ENCODE data around the gene DUSP9.

DNA sequence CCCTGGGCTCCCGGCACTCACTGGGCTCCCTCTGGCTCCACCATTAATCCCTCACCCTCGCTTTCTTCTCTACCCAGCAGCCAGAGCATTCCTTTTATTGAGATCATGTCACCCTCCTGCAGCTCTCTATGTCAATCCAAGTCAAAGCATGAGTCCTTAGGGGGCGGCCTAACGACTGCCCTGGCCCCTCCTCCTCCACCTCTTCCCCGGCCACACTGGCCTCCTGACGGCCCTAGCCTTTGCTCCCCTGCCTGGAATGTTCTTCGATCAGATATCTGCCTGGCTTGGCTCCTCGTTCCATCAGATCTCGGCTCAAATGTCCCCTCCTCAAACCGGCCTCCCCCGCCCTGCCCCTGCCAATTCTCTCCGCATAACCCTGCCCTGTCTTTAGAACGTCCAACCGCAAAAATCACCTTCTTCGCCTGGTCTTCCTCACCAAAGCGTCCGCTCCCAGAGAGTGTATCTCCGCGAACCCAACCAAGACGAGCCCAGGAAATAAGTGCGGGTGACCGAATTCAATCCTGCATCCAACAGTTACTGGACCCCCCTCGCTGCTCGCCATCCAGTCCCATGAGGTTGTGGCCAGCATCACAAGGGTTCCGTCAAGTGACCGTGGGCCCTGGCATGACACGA lies 27.3 kb downstream of the DUSP9 start:
- TF ChIP-seq, protein P1, sequence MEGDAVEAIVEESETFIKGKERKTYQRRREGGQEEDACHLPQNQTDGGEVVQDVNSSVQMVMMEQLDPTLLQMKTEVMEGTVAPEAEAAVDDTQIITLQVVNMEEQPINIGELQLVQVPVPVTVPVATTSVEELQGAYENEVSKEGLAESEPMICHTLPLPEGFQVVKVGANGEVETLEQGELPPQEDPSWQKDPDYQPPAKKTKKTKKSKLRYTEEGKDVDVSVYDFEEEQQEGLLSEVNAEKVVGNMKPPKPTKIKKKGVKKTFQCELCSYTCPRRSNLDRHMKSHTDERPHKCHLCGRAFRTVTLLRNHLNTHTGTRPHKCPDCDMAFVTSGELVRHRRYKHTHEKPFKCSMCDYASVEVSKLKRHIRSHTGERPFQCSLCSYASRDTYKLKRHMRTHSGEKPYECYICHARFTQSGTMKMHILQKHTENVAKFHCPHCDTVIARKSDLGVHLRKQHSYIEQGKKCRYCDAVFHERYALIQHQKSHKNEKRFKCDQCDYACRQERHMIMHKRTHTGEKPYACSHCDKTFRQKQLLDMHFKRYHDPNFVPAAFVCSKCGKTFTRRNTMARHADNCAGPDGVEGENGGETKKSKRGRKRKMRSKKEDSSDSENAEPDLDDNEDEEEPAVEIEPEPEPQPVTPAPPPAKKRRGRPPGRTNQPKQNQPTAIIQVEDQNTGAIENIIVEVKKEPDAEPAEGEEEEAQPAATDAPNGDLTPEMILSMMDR (IDR thresholded peaks at IDR 0.05; ENCODE audit: low read depth, low read length, poor library complexity, severe bottlenecking): no peak
- TF ChIP-seq EZH2phosphoT487 (IDR thresholded peaks at IDR 0.05; ENCODE audit: borderline replicate concordance, low read length): no peak

Data from DOHH2 (cell line).